NCI-H2171 (cell line): Measurements from ENCODE around the gene DOK1.
"Not testable (repeated sequence)": the region's sequence is repeated elsewhere in the genome, so short reads cannot be mapped to it uniquely, and the experiment has no call there.

Experiments
- DNase-seq: peaks from one replicate; lab custom pipeline; 2025; lab: John Stamatoyannopoulos, UW

Gene DOK1

GRCh38 chr2:74548900-74549826 is 5.4 kb upstream of the DOK1 start:
- peak; percentile 50 for DNase-seq

- DNase-seq = no peak
Observed at GRCh38 chr2:74550231-74550630, 4.3 kb upstream of the DOK1 start.

- DNase-seq = no peak
Observed at GRCh38 chr2:74551530-74551929, 3.0 kb upstream of the DOK1 start.

GRCh38 chr2:74551942-74552913 is 2.3 kb upstream of the DOK1 start:
- no peak for DNase-seq

GRCh38 chr2:74552914-74553811 is 1.4 kb upstream of the DOK1 start:
- no peak for DNase-seq

- no peak for DNase-seq
Observed at GRCh38 chr2:74554820-74555531, 456 bp downstream of the DOK1 start.

GRCh38 chr2:74555610-74556103 is 1.1 kb downstream of the DOK1 start:
- no peak for DNase-seq

GRCh38 chr2:74556159-74556558 is 1.6 kb downstream of the DOK1 start:
- DNase-seq = no peak

GRCh38 chr2:74556831-74557370 is 2.4 kb downstream of the DOK1 start:
- DNase-seq = no peak

GRCh38 chr2:74558284-74559230 is 4.0 kb downstream of the DOK1 start:
- DNase-seq = no peak

- DNase-seq = no peak
Observed at GRCh38 chr2:74559912-74560311, 5.4 kb downstream of the DOK1 start.

- no peak for DNase-seq
Observed at GRCh38 chr2:74560591-74560990, 6.1 kb downstream of the DOK1 start.

- not testable (repeated sequence) for DNase-seq
Observed at GRCh38 chr2:74561022-74561421, 6.5 kb downstream of the DOK1 start.

- no peak for DNase-seq
Observed at GRCh38 chr2:74562126-74562775, 7.7 kb downstream of the DOK1 start.

GRCh38 chr2:74564222-74564621 is 9.7 kb downstream of the DOK1 start:
- DNase-seq = no peak

- DNase-seq = no peak
Observed at GRCh38 chr2:74566076-74566753, 11.7 kb downstream of the DOK1 start.

GRCh38 chr2:74566754-74567085 is 12.2 kb downstream of the DOK1 start:
- no peak for DNase-seq

- DNase-seq = no peak
Observed at GRCh38 chr2:74567881-74568280, 13.4 kb downstream of the DOK1 start.
